ENCODE measurements around the gene TADA2A. TPM values are rescaled to one million over a fixed set of nuclear protein-coding genes. Genes with fewer than 3 reads are reported as not detected.
A peak's percentile ranks its signal among the peaks of the same experiment; 100 is the strongest.

TADA2A gene
- polyA plus RNA-seq, 2 of the 4 experiments (the other 2 are of a cell fraction), result 9.9 to 27.1 TPM

DNA sequence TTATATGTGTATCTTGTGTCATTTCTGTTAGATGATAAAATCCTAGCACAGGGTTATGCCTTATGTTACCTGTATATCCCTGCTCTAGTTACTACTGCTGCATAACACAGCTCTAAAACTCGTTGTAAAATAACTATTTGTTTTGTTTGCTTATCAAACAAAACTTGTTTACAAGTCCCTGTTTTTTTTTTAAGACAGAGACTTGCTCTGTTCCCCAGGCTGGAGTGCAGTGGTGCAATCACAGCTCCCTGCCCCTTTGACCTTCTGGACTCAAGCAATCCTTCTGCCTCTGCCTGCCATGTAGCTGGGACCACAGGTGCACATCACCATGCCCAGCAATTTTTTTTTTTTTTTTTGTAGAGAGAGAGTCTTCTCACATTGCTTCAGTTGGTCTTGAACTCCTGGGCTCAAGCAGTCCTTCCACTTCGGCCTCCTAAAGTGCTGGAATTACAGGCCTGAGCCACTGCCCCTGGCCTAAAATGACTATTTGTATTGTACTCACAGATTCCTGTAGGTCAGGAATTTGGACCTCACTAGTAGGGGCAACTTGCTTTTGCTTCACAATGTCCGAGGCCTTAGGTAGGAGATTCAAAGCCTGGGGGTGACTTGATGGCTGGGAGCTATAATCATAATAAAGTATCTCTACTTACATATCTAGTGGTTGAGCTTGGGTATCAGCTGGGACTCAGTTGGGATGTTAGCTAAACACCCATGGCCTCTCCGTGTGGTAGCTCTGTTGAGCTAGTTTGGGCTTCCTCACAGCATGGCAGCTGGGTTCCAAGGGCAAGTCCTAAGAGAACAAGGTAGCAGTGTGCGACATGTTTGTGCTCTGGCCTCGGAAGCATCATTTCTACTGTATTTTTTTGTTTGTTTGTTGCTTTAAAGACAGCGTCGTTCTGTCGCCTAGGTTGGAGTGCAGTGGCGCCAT, 95.6 kb downstream of the TADA2A start:
- CTCF ChIA-PET, result interaction anchor here (0.6 to 1.1 kb wide), 4 partner anchors 11 to 34 kb away, joined by 3 to 7 read pairs (median 4); no protein-coding TSS in a partner anchor
- DNase-seq (ENCODE audit: low read depth in 1 of 2, low spot score in 1 of 2), result peak in 1 of 2 experiments; percentile 39
- no peak for FAIRE-seq
- Histone ChIP-seq H3K4me1 (peaks cover 11% of the 10 kb centered on the region; the same call in 2 of the 3 replicates), H3K4me2 (0 out of 3 replicates have a peak overlapping the region, but pooled peaks have one; percentile 2), H3K4me3 (no peak overlapping the region), H3K9me3 (no peaks in the 10 kb centered on the region), H3K27ac (no peak overlapping the region)
- POLR2A ChIA-PET, result no interaction called here
- peak in 1 of 2 experiments; percentile 5; a peak in 1 of 6 replicates for ATAC-seq
- 84% methylated on average over 10 of the region's 10 CpGs for WGBS (ENCODE audit: missing lambda C conversion rate)
- peak in 1 of 2 experiments; percentile 65; a peak in 2 of 4 replicates for TF ChIP-seq CEBPB (IDR thresholded peaks at IDR 0.05)
- TF ChIP-seq FOSB (CRISPR knock-in tag; IDR thresholded peaks at IDR 0.05), result no peak
- no peak for TF ChIP-seq CHD2 (IDR thresholded peaks at IDR 0.05; ENCODE audit: low read length, partially characterized antibody)
- no peak for TF ChIP-seq NPAS2 (CRISPR knock-in tag; IDR thresholded peaks at IDR 0.05; ENCODE audit: borderline replicate concordance)
- TF ChIP-seq, protein P1, sequence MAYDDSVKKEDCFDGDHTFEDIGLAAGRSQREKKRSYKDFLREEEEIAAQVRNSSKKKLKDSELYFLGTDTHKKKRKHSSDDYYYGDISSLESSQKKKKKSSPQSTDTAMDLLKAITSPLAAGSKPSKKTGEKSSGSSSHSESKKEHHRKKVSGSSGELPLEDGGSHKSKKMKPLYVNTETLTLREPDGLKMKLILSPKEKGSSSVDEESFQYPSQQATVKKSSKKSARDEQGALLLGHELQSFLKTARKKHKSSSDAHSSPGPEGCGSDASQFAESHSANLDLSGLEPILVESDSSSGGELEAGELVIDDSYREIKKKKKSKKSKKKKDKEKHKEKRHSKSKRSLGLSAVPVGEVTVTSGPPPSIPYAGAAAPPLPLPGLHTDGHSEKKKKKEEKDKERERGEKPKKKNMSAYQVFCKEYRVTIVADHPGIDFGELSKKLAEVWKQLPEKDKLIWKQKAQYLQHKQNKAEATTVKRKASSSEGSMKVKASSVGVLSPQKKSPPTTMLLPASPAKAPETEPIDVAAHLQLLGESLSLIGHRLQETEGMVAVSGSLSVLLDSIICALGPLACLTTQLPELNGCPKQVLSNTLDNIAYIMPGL (CRISPR knock-in tag; IDR thresholded peaks at IDR 0.05; ENCODE audit: borderline replicate concordance), result no peak
- TF ChIP-seq GATA3 (IDR thresholded peaks at IDR 0.05; ENCODE audit: borderline replicate concordance), result no peak
- TF ChIP-seq HEYL (CRISPR knock-in tag; IDR thresholded peaks at IDR 0.05), result no peak

DNA sequence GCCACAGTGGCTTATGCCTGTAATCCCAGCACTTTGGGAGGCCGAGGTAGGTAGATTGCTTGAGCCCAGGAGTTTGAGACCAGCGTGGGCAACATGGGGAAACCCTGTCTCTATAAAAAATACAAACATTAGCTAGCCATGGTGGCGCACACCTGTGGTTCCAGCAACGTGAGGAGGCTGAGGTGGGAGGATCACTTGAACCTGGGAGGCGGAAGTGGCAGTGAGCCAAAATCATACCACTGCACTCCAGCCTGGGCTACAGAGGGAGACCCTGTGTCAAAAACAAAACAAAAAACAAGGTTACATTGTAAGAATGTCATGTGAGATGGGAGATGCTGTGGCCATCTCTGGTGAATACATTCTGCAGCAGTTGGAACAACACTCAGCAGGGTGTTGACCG, 96.5 kb downstream of the TADA2A start:
- H3K4me3 ChIP-seq, result no peak overlapping the region
- no peaks in the 10 kb centered on the region for H3K9me3 ChIP-seq
- no peak for ATAC-seq
- POLR2A ChIA-PET, result no interaction called here
- peaks cover 11% of the 10 kb centered on the region; the same call in 2 of the 3 replicates for H3K4me1 ChIP-seq
- H3K4me2 ChIP-seq, result no peak overlapping the region
- TF ChIP-seq RAD21 (conservative IDR thresholded peaks at IDR 0.05 in 1 of 2, IDR thresholded peaks at IDR 0.05 in 1 of 2), result no peak
- TF ChIP-seq POLR2AphosphoS2 (conservative IDR thresholded peaks at IDR 0.05; ENCODE audit: low read length), result no peak
- TF ChIP-seq ESRRA (IDR thresholded peaks at IDR 0.05; ENCODE audit: borderline replicate concordance, low read length), result no peak
- TF ChIP-seq HOXB13 (CRISPR knock-in tag; IDR thresholded peaks at IDR 0.05; ENCODE audit: low read depth), result no peak
- TF ChIP-seq HOXB5 (CRISPR knock-in tag; IDR thresholded peaks at IDR 0.05), result no peak
- no peak for TF ChIP-seq CHD2 (IDR thresholded peaks at IDR 0.05; ENCODE audit: low read length, partially characterized antibody)
- TF ChIP-seq, protein P2, sequence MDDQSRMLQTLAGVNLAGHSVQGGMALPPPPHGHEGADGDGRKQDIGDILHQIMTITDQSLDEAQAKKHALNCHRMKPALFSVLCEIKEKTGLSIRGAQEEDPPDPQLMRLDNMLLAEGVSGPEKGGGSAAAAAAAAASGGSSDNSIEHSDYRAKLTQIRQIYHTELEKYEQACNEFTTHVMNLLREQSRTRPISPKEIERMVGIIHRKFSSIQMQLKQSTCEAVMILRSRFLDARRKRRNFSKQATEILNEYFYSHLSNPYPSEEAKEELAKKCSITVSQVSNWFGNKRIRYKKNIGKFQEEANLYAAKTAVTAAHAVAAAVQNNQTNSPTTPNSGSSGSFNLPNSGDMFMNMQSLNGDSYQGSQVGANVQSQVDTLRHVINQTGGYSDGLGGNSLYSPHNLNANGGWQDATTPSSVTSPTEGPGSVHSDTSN (IDR thresholded peaks at IDR 0.05), result no peak
- TF ChIP-seq JUNB (IDR thresholded peaks at IDR 0.05), result no peak
- no peak for TF ChIP-seq USF2 (IDR thresholded peaks at IDR 0.05)
- TF ChIP-seq SREBF2 (IDR thresholded peaks at IDR 0.05), result no peak
- TF ChIP-seq HEYL (CRISPR knock-in tag; IDR thresholded peaks at IDR 0.05), result no peak
- no peak for TF ChIP-seq ZFP36 (IDR thresholded peaks at IDR 0.05; ENCODE audit: borderline replicate concordance, partially characterized antibody)
- no peak for TF ChIP-seq RCOR1 (IDR thresholded peaks at IDR 0.05; ENCODE audit: low read depth, low read length)
- CTCF ChIA-PET, result interaction anchor here (0.9 to 1.1 kb wide), 2 partner anchors 12 to 25 kb away, joined by 3 to 4 read pairs; no protein-coding TSS in a partner anchor
- no peak for FAIRE-seq
- H3K27ac ChIP-seq, result no peak overlapping the region
- no peak for DNase-seq (ENCODE audit: low read depth in 1 of 2, low spot score in 1 of 2)
- 94% methylated on average over 6 of the region's 6 CpGs for WGBS (ENCODE audit: missing lambda C conversion rate)
